Measurements from ENCODE around the gene RNF103.

Gene RNF103

DNA sequence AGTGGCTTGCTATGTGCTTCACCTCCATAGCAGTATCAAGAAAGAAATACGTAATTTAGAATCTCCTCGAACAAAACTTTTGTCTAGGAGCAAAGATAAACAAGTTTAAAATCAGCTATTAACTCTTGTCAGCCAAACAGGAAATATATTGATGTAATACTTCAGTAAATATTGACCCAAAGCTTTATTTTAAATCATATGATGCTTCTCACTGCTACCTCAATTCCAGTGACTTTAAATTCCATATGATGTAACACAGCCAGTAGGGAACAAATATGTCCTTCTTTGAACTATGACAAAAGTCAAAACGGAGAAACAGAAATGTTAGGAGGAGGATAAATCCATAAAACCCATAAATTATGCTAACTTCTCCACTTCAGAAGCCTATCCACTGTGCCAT is 7.2 kb downstream of the RNF103 start:
- H3K4me3 ChIP-seq (ENCODE audit: low read depth, low read length) = no peak overlapping the region
- TF ChIP-seq POLR2A (IDR thresholded peaks at IDR 0.05; ENCODE audit: extremely low read depth, insufficient read length) (no peak), MYC (IDR thresholded peaks at IDR 0.05; ENCODE audit: low read depth, low read length) (no peak)
- TF ChIP-seq, protein P1, sequence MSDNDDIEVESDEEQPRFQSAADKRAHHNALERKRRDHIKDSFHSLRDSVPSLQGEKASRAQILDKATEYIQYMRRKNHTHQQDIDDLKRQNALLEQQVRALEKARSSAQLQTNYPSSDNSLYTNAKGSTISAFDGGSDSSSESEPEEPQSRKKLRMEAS (IDR thresholded peaks at IDR 0.05; ENCODE audit: low read depth, low read length) = no peak
- TF ChIP-seq, protein P2, sequence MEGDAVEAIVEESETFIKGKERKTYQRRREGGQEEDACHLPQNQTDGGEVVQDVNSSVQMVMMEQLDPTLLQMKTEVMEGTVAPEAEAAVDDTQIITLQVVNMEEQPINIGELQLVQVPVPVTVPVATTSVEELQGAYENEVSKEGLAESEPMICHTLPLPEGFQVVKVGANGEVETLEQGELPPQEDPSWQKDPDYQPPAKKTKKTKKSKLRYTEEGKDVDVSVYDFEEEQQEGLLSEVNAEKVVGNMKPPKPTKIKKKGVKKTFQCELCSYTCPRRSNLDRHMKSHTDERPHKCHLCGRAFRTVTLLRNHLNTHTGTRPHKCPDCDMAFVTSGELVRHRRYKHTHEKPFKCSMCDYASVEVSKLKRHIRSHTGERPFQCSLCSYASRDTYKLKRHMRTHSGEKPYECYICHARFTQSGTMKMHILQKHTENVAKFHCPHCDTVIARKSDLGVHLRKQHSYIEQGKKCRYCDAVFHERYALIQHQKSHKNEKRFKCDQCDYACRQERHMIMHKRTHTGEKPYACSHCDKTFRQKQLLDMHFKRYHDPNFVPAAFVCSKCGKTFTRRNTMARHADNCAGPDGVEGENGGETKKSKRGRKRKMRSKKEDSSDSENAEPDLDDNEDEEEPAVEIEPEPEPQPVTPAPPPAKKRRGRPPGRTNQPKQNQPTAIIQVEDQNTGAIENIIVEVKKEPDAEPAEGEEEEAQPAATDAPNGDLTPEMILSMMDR (IDR thresholded peaks at IDR 0.05; ENCODE audit: low read depth, low read length) = no peak

DNA sequence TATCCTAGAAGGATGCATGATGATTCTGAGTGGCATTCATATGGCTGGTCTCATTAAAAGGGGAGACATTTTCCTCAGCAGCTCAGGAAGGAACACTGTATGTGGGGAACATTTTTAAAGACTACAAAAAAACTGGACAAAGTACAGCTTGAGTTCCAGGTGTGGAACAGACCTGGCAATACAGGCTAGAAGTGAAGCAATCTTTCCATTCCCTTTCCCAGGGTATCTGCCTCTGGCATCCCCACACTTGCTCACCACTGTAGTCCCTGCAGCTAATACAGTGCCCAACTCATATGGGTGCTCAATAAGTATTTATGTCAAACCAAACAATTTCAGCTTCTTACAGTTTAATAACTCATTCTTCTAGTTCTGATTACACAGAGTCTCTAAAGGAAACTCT is 8.1 kb downstream of the RNF103 start:
- H3K4me3 ChIP-seq (ENCODE audit: low read depth, low read length) = no peak overlapping the region
- DNase-seq (ENCODE audit: low read depth) = no peak
- no peak for TF ChIP-seq MYC (IDR thresholded peaks at IDR 0.05; ENCODE audit: low read depth, low read length)
- no peak for TF ChIP-seq POLR2A (IDR thresholded peaks at IDR 0.05; ENCODE audit: extremely low read depth, insufficient read length)
- TF ChIP-seq, protein P1 (IDR thresholded peaks at IDR 0.05; ENCODE audit: low read depth, low read length) = no peak
- TF ChIP-seq, protein P2 (IDR thresholded peaks at IDR 0.05; ENCODE audit: low read depth, low read length) = no peak

More for the DNA sequence above, 7.2 kb downstream of the RNF103 start:
- DNase-seq (ENCODE audit: low read depth) = no peak

DNA sequence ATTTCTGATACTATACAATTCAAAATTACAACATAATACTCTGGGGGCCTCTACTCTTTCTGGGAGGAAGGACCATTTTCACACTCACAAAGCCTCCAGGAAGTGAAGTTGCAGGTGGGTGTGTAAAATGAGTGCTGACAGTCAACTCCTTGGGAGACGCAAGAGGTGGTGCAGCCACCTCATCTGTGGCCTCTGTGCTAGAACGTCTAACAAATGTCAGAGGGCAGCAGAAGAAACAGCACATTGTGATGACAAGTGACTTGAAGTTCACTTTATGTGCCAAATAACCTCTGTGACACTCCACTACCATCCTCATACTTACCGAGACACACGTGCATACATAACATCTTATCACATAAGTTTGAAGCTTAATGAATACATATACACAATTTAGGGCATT is 10.2 kb downstream of the RNF103 start:
- DNase-seq (ENCODE audit: low read depth) = no peak
- TF ChIP-seq POLR2A (IDR thresholded peaks at IDR 0.05; ENCODE audit: extremely low read depth, insufficient read length) (no peak), MYC (IDR thresholded peaks at IDR 0.05; ENCODE audit: low read depth, low read length) (no peak)
- TF ChIP-seq, protein P2 (IDR thresholded peaks at IDR 0.05; ENCODE audit: low read depth, low read length) = no peak
- TF ChIP-seq, protein P1 (IDR thresholded peaks at IDR 0.05; ENCODE audit: low read depth, low read length) = no peak
- no peak overlapping the region for H3K4me3 ChIP-seq (ENCODE audit: low read depth, low read length)

DNA sequence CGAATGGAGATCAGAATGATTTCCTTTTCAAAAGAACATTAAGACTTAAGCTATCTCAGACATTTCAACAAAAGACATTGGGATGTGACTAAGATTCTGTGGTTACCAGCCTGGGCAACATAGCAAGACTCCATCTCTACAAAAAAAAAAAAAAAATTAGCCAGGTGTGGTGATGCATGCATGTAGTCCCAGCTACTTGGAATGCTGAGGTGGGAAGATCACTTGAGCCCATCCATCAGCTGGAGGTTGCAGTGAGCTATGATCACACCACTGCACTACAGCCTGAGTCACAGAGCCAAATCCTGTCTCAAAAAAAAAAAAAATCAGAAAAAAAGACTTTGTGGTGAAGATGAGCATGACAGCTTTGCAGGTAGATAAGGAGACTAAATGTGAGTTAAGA is 12.8 kb downstream of the RNF103 start:
- no peak overlapping the region for H3K4me3 ChIP-seq (ENCODE audit: low read depth, low read length)
- no peak for DNase-seq (ENCODE audit: low read depth)
- TF ChIP-seq, protein P2 (IDR thresholded peaks at IDR 0.05; ENCODE audit: low read depth, low read length) = no peak
- TF ChIP-seq MYC (IDR thresholded peaks at IDR 0.05; ENCODE audit: low read depth, low read length) = no peak
- no peak for TF ChIP-seq POLR2A (IDR thresholded peaks at IDR 0.05; ENCODE audit: extremely low read depth, insufficient read length)
- TF ChIP-seq, protein P1 (IDR thresholded peaks at IDR 0.05; ENCODE audit: low read depth, low read length) = no peak

DNA sequence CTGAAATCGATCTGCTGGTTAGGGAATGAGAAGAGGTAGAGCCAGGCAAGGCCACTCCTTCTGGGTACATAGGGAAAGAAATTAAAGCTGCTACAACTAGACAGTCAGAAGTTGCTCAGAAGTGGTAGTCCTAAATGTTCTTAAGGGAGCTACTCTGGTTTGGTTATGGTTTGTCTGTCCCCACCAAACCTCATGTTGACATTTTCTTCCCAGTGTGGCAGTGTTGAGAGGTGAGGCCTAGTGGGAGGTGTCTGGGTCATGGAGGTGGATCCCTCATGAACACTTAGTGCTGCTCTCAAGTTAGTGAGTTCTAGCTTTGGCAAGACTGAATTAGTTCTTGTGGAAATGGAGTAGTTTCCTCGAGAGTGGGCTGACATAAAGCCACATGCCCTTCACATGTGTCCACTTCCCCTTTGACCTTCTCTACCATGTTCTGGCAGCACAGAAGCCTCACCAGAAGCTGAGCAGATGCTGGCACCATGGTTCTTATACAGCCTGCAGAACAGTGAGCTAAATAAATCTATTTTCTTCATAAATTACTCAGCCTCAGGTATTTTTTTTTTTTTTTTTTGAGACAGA is 14.7 kb downstream of the RNF103 start:
- DNase-seq (ENCODE audit: low read depth) = no peak
- no peak overlapping the region for H3K4me3 ChIP-seq (ENCODE audit: low read depth, low read length)
- TF ChIP-seq, protein P1 (IDR thresholded peaks at IDR 0.05; ENCODE audit: low read depth, low read length) = no peak
- TF ChIP-seq, protein P2 (IDR thresholded peaks at IDR 0.05; ENCODE audit: low read depth, low read length) = no peak
- TF ChIP-seq MYC (IDR thresholded peaks at IDR 0.05; ENCODE audit: low read depth, low read length) (no peak), POLR2A (IDR thresholded peaks at IDR 0.05; ENCODE audit: extremely low read depth, insufficient read length) (no peak)
